Loucy (cell line): Measurements from ENCODE around the gene CCDC187.

ENCODE experiments used
- H2AFZ ChIP-seq: fragments of 200-600 bp; sonication (generic); 2 replicates; pipeline ENCODE4 v1.6.0; 2016; ENCODE audit warnings: antibody characterized with exemption, mild to moderate bottlenecking, low read length, moderate library complexity
- H3F3A ChIP-seq: fragments of 200-600 bp; 2 replicates; pipeline ENCODE4 v1.6.0; 2016; ENCODE audit warnings: antibody characterized with exemption, low read depth, mild to moderate bottlenecking
- H3K27me3 ChIP-seq: fragments of 200-600 bp; sonication (generic); 2 replicates; pipeline ENCODE4 v1.6.1; 2014; ENCODE audit warnings: low read length, mild to moderate bottlenecking; ENCODE audit not compliant: insufficient read depth, poor library complexity, severe bottlenecking
- H3K36me3 ChIP-seq: fragments of 200-600 bp; sonication (generic); 2 replicates; pipeline ENCODE4 v1.6.1; 2016; ENCODE audit warnings: low read length; ENCODE audit not compliant: insufficient read depth
- H3K4me1 ChIP-seq: fragments of 200-600 bp; sonication (generic); 2 replicates; pipeline ENCODE4 v1.5.1; 2014; ENCODE audit warnings: low read length, mild to moderate bottlenecking; ENCODE audit not compliant: insufficient read depth, poor library complexity, severe bottlenecking
- H3K4me2 ChIP-seq: fragments of 200-600 bp; sonication (generic); 2 replicates; pipeline ENCODE4 v1.6.0; 2014; ENCODE audit warnings: antibody characterized with exemption, low read length, low read depth, mild to moderate bottlenecking; ENCODE audit not compliant: poor library complexity, severe bottlenecking
- H3K4me3 ChIP-seq: fragments of 200-600 bp; sonication (generic); 2 replicates; pipeline ENCODE4 v1.5.1; 2014; ENCODE audit warnings: low read length, mild to moderate bottlenecking, mixed read lengths; ENCODE audit not compliant: poor library complexity, severe bottlenecking
- H3K79me2 ChIP-seq: fragments of 200-600 bp; sonication (generic); 2 replicates; pipeline ENCODE4 v1.6.1; 2014; ENCODE audit warnings: low read length; ENCODE audit not compliant: insufficient read depth
- H3K9ac ChIP-seq: fragments of 200-600 bp; sonication (generic); 2 replicates; pipeline ENCODE4 v1.6.0; 2014; ENCODE audit warnings: mild to moderate bottlenecking, low read depth, low read length, moderate library complexity; ENCODE audit not compliant: poor library complexity, severe bottlenecking
- H3K9me2 ChIP-seq: fragments of 200-600 bp; sonication (generic); replicated peaks from 2 replicates; pipeline ENCODE4 v1.6.1; 2016; ENCODE audit warnings: low read depth, low read length, mixed read lengths
- H3K9me3 ChIP-seq: fragments of 200-600 bp; sonication (generic); 2 replicates; pipeline ENCODE4 v1.6.1; 2014; ENCODE audit warnings: mild to moderate bottlenecking, antibody characterized with exemption, low read length, low read depth; ENCODE audit not compliant: insufficient read depth
- H4K20me1 ChIP-seq: fragments of 200-600 bp; sonication (generic); 2 replicates; pipeline ENCODE4 v1.6.0; 2014; ENCODE audit warnings: antibody characterized with exemption, low read length, mild to moderate bottlenecking; ENCODE audit not compliant: insufficient read depth, poor library complexity, severe bottlenecking
- EZH2phosphoT487 ChIP-seq: fragments of 200-600 bp; IDR thresholded peaks from 2 replicates; pipeline ENCODE4 v1.6.1; 2018; ENCODE audit warnings: antibody characterized with exemption, mild to moderate bottlenecking, moderate library complexity, borderline replicate concordance
- TF ChIP-seq, protein P1 (sequence below): fragments of 200-600 bp; sonication (generic); conservative IDR thresholded peaks from 2 replicates; pipeline ENCODE4 v1.5.1; 2014; ENCODE audit warnings: mild to moderate bottlenecking, antibody characterized with exemption, low read length

The CCDC187 gene

DNA sequence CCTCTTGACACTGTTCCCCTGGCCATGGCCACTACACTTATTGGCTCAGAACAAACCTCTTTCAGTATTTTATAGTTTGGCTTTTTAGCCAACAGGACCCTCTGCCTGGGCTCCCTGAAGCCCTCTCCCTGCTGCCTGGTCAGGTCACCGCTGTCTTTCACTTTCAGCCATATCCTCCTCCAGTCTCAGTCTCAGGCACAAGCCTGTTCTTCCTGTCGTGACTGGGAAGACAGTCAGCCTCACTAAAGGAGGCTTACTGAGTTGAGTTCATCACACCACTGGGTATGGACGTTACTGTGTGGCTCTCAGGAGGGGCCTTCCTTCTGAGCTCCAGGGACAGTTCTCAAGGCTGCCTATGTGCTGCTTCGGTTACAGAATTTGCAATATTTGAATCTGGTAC lies 60.3 kb downstream of the CCDC187 start:
- Histone ChIP-seq H3K36me3 (no peaks in the 10 kb centered on the region), H3K27me3 (no peaks in the 10 kb centered on the region), H3K9ac (peak overlapping the region; percentile 75), H2AFZ (no peak overlapping the region), H3K9me3 (no peaks in the 10 kb centered on the region), H3F3A (peaks cover 6% of the 10 kb centered on the region; the same call in 1 of the 2 replicates), H3K9me2 (no peaks in the 10 kb centered on the region), H4K20me1 (peaks cover 23% of the 10 kb centered on the region), H3K79me2 (peaks cover 66% of the 10 kb centered on the region), H3K4me1 (peaks cover 59% of the 10 kb centered on the region), H3K4me3 (peak overlapping the region; percentile 90), H3K4me2 (peak overlapping the region; percentile 97)
- TF ChIP-seq, protein P1, sequence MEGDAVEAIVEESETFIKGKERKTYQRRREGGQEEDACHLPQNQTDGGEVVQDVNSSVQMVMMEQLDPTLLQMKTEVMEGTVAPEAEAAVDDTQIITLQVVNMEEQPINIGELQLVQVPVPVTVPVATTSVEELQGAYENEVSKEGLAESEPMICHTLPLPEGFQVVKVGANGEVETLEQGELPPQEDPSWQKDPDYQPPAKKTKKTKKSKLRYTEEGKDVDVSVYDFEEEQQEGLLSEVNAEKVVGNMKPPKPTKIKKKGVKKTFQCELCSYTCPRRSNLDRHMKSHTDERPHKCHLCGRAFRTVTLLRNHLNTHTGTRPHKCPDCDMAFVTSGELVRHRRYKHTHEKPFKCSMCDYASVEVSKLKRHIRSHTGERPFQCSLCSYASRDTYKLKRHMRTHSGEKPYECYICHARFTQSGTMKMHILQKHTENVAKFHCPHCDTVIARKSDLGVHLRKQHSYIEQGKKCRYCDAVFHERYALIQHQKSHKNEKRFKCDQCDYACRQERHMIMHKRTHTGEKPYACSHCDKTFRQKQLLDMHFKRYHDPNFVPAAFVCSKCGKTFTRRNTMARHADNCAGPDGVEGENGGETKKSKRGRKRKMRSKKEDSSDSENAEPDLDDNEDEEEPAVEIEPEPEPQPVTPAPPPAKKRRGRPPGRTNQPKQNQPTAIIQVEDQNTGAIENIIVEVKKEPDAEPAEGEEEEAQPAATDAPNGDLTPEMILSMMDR, result no peak
- TF ChIP-seq EZH2phosphoT487, result no peak

DNA sequence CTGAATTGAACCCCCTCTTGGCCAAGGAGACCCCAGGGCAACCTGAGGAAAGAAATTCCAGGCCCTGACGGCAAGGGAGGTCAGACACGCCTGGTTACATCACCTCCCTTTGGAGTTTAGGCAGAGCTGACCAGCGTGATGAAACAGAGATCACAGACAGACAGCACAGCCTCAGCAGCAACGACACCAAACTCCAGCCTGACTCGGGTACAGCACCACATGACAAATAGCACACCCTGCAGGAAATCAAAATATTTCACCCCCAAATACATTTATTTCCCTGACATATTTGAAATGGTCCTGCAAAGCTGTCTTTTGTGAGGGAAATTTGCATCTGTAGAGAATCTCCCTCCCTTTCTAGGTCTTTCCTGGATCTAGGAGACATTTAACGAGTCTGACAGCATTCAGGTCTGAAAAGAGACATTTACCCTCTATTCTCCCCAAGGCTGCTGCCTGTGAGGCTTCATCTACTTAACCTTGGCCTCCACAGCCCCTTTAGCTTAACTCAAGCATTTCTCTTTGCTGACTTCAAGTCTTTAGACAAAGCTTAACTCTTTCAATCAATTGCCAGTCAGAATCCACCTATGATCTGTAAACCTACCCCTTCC lies 60.9 kb downstream of the CCDC187 start:
- H3K36me3 ChIP-seq, result no peaks in the 10 kb centered on the region
- peaks cover 27% of the 10 kb centered on the region for H4K20me1 ChIP-seq
- peaks cover 72% of the 10 kb centered on the region for H3K79me2 ChIP-seq

DNA sequence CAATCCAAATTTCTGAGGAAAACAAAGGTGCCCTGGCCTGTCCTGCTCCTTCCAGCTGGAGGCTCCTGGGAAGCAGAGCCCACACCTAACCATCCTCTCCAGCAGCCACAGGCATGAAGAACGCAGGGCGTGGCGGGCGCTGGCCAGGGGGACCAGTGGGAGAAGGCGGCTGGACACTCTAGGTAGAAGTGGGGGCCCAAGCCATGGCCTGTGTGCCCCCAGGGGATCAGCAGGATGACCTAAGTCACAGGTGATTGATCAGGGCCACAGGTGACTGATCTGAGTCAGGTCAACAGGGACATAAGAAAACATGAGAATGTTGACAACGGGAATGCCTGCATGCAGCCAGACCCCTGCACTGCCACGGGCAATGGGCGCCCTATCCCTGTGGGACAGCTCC lies 61.6 kb downstream of the CCDC187 start:
- no peak overlapping the region for H2AFZ ChIP-seq
- H3K27me3 ChIP-seq, result no peaks in the 10 kb centered on the region
- no peaks in the 10 kb centered on the region for H3K9me2 ChIP-seq
- H3K4me1 ChIP-seq, result peaks cover 73% of the 10 kb centered on the region
- H3K79me2 ChIP-seq, result peaks cover 79% of the 10 kb centered on the region
- no peaks in the 10 kb centered on the region for H3K36me3 ChIP-seq
- peaks cover 6% of the 10 kb centered on the region; the same call in 1 of the 2 replicates for H3F3A ChIP-seq
- H3K9ac ChIP-seq, result peak overlapping the region; percentile 75
- H3K4me3 ChIP-seq, result peak overlapping the region; percentile 90
- no peak for TF ChIP-seq EZH2phosphoT487
- TF ChIP-seq, protein P1, result no peak
- H4K20me1 ChIP-seq, result peaks cover 28% of the 10 kb centered on the region
- H3K9me3 ChIP-seq, result no peaks in the 10 kb centered on the region
- peak overlapping the region; percentile 97 for H3K4me2 ChIP-seq

More for the DNA sequence above, 60.9 kb downstream of the CCDC187 start:
- peaks cover 65% of the 10 kb centered on the region for H3K4me1 ChIP-seq
- H3K9me2 ChIP-seq, result no peaks in the 10 kb centered on the region
- H3K9me3 ChIP-seq, result no peaks in the 10 kb centered on the region
- H2AFZ ChIP-seq, result no peak overlapping the region
- H3F3A ChIP-seq, result peaks cover 6% of the 10 kb centered on the region; the same call in 1 of the 2 replicates
- no peaks in the 10 kb centered on the region for H3K27me3 ChIP-seq
- H3K4me3 ChIP-seq, result peak overlapping the region; percentile 90
- peak overlapping the region; percentile 75 for H3K9ac ChIP-seq
- peak overlapping the region; percentile 97 for H3K4me2 ChIP-seq
- TF ChIP-seq, protein P1, result peak; percentile 49
- no peak for TF ChIP-seq EZH2phosphoT487
